Natural killer cell (primary cell): ENCODE measurements around the gene PDGFRA. TPM values are rescaled to one million over a fixed set of nuclear protein-coding genes. Genes with fewer than 3 reads are reported as not detected.

Experiments used
- ATAC-seq, 3 donors: fragments of 150-1000 bp in 2 of 3; fragments of 200-7000 bp in 1 of 3; cut with Tn5 transposase; 1 replicate in 1 of 3; 2 replicates in 2 of 3; pipeline ENCODE4 v1.10.0; 2021; ENCODE audit warnings: mild to moderate bottlenecking in 2 of 3, moderate library complexity in 2 of 3
- DNase-seq, 2 donors: peaks; one replicate each; pipeline versions ENCODE4 v3.0.0 to v3.0.0-alpha.2; 2013 to 2021; ENCODE audit warnings: mixed read lengths in 1 of 2
- H3K27ac ChIP-seq: one replicate; pipeline ENCODE4 v1.5.1; 2013; ENCODE audit warnings: mild to moderate bottlenecking, low read length
- H3K27me3 ChIP-seq: one replicate; pipeline ENCODE4 v1.6.1; 2013; ENCODE audit warnings: low read length; ENCODE audit not compliant: control insufficient read depth, insufficient read depth
- H3K36me3 ChIP-seq: one replicate; pipeline ENCODE4 v1.6.1; 2013; ENCODE audit warnings: low read length; ENCODE audit not compliant: control insufficient read depth, insufficient read depth
- H3K4me1 ChIP-seq: one replicate; pipeline ENCODE4 v1.6.1; 2013; ENCODE audit warnings: low read length; ENCODE audit not compliant: control insufficient read depth, insufficient read depth
- H3K4me3 ChIP-seq: one replicate; pipeline ENCODE4 v1.5.1; 2013; ENCODE audit warnings: low read length
- H3K9me3 ChIP-seq: one replicate; pipeline ENCODE4 v1.6.1; 2013; ENCODE audit warnings: low read length; ENCODE audit not compliant: control insufficient read depth, insufficient read depth
- H3K27ac Mint-ChIP-seq, 2 donors: one replicate each; pipeline ENCODE4 v1.8.0; 2022; ENCODE audit warnings: mild to moderate bottlenecking in 2 of 2, mixed read lengths in 2 of 2, moderate library complexity in 1 of 2
- H3K27me3 Mint-ChIP-seq, 2 donors: one replicate each; pipeline ENCODE4 v1.8.0; 2022; ENCODE audit warnings: low read depth in 2 of 2, mixed read lengths in 2 of 2
- H3K36me3 Mint-ChIP-seq: one replicate; pipeline ENCODE4 v1.8.0; 2022; ENCODE audit warnings: mixed read lengths
- H3K4me1 Mint-ChIP-seq, 2 donors: one replicate each; pipeline ENCODE4 v1.8.0; 2022; ENCODE audit warnings: mixed read lengths in 2 of 2
- H3K4me3 Mint-ChIP-seq: one replicate; pipeline ENCODE4 v1.8.0; 2022; ENCODE audit warnings: mild to moderate bottlenecking, moderate library complexity, mixed read lengths
- H3K9me3 Mint-ChIP-seq, 2 donors: one replicate each; pipeline ENCODE4 v1.8.0; 2022; ENCODE audit warnings: mixed read lengths in 2 of 2
- CTCF ChIP-seq: fragments of 200-600 bp; IDR thresholded peaks from one replicate; pipeline ENCODE4 v1.8.0; 2022; ENCODE audit warnings: antibody characterized with exemption
- WGBS: methylation state at CpG from one replicate; pipeline ENCODE4 v1.1.7; 2013; ENCODE audit warnings: missing lambda C conversion rate; ENCODE audit not compliant: insufficient coverage; 5-methylcytosine and 5-hydroxymethylcytosine counted together
- intact Hi-C: fragments of 100-400 bp; cut with micrococcal nuclease; formaldehyde crosslinking; loops from one replicate; pipeline ENCODE4 v1.14.2; 2022
- total RNA-seq, 4 donors: library from RNA; stranded (reverse); fragments of 120-200 nt in 1 of 4; gene quantifications; one replicate each; pipeline versions ENCODE4 v1.2.3 to v1.2.4, GENCODE V29; 2013 to 2022

Gene PDGFRA
- total RNA-seq, 3 donors from 2014 or later (not counting 1 experiment from before 2014, with no cell fraction given) = 0.05 TPM; not detected in 2

- Mint-ChIP-seq H3K4me1 (no peaks in the 10 kb centered on the region), H3K4me3 (no peak overlapping the region), H3K36me3 (no peaks in the 10 kb centered on the region), H3K27me3 (peaks cover 2 to 8% of the 10 kb centered on the region in 2 donors), H3K27ac (no peak overlapping the region), H3K9me3 (no peaks in the 10 kb centered on the region)
- Histone ChIP-seq H3K4me1 (no peaks in the 10 kb centered on the region), H3K27me3 (no peaks in the 10 kb centered on the region), H3K27ac (no peak overlapping the region), H3K36me3 (no peaks in the 10 kb centered on the region), H3K9me3 (no peaks in the 10 kb centered on the region), H3K4me3 (no peak overlapping the region)
- TF ChIP-seq CTCF = no peak
- no peak for ATAC-seq
- DNase-seq = no peak
- WGBS = 90% methylated on average over 10 of the region's 11 CpGs
- intact Hi-C loops = no loop called here
These were observed 27.7 kb downstream of the PDGFRA start for GRCh38 chr4:54256491-54257486.

GRCh38 chr4:54265366-54265765 is 36.3 kb downstream of the PDGFRA start:
- H3K36me3 ChIP-seq = no peaks in the 10 kb centered on the region
- TF ChIP-seq CTCF = no peak
- no peak overlapping the region for H3K27ac ChIP-seq
- no peak for DNase-seq
- Mint-ChIP-seq H3K27ac (no peak overlapping the region), H3K4me3 (no peak overlapping the region), H3K36me3 (no peaks in the 10 kb centered on the region), H3K9me3 (no peaks in the 10 kb centered on the region), H3K4me1 (no peaks in the 10 kb centered on the region), H3K27me3 (peaks cover 7% of the 10 kb centered on the region in 2 donors)
- H3K9me3 ChIP-seq = no peaks in the 10 kb centered on the region
- H3K4me1 ChIP-seq = no peaks in the 10 kb centered on the region
- 92% methylated on average over 4 of the region's 4 CpGs for WGBS
- no peaks in the 10 kb centered on the region for H3K27me3 ChIP-seq
- intact Hi-C loops = no loop called here
- no peak for ATAC-seq
- H3K4me3 ChIP-seq = no peak overlapping the region

- no peaks in the 10 kb centered on the region for H3K27me3 ChIP-seq
- no peaks in the 10 kb centered on the region for H3K4me1 Mint-ChIP-seq
- no peak overlapping the region for H3K4me3 ChIP-seq
- no peaks in the 10 kb centered on the region for H3K9me3 ChIP-seq
- DNase-seq (no peak), ATAC-seq (no peak)
- no peaks in the 10 kb centered on the region for H3K4me1 ChIP-seq
- intact Hi-C loops = no loop called here
- H3K27ac Mint-ChIP-seq = no peak overlapping the region
- peaks cover 14% of the 10 kb centered on the region in 2 donors for H3K27me3 Mint-ChIP-seq
- no peaks in the 10 kb centered on the region for H3K36me3 Mint-ChIP-seq
- peaks cover 2% of the 10 kb centered on the region in 2 donors for H3K9me3 Mint-ChIP-seq
- no peak overlapping the region for H3K4me3 Mint-ChIP-seq
- no peak for TF ChIP-seq CTCF
- no peak overlapping the region for H3K27ac ChIP-seq
- H3K36me3 ChIP-seq = no peaks in the 10 kb centered on the region
These were observed 39.1 kb downstream of the PDGFRA start for GRCh38 chr4:54268151-54268550.
